NCI-H2029 (cell line): ENCODE data around the gene ADCY1.
"Not testable (repeated sequence)": the region's sequence is repeated elsewhere in the genome, so short reads cannot be mapped to it uniquely, and the experiment has no call there.

ENCODE experiments used
- DNase-seq: peaks from one replicate; lab custom pipeline; 2025; lab: John Stamatoyannopoulos, UW

Gene ADCY1

DNA sequence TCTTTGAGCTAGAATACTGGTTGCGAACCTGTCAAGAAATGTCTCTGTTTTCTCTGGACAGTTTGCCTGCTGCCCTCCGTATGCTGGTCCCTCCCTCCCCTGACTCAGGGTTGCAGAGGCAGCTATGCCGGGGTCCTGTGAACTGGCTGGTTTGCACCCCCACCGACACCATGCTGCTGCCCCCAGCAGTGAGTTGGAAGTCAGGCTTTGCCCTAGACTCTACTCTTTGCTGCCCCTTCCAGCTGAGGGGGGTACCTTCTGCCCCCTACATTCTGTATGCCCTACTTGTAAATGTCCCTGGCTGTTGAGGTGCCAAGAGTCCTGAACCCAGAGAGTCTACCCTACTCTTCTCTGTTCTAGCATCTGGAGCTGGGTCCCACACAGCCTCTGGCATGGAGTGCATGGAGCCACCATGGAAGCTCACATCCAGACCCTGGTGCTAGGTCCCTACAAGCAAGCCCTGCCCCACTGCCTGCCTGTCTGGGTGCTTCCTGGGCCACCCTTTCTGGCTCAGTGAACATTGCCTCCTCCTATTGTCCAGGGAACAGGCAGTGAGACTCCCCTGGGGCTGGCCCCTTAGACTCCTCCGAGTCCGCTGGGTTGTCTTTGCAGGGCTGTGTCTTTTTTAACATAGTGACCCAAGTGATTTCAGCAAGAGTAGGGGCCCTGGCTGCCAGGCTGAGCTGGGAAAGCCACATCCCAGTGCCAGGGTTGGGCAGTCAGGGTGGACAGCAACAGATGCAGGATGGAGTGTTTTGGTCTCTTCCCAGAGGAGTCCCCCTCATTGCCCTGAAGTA is 138.9 kb downstream of the ADCY1 start:
- no peak for DNase-seq

DNA sequence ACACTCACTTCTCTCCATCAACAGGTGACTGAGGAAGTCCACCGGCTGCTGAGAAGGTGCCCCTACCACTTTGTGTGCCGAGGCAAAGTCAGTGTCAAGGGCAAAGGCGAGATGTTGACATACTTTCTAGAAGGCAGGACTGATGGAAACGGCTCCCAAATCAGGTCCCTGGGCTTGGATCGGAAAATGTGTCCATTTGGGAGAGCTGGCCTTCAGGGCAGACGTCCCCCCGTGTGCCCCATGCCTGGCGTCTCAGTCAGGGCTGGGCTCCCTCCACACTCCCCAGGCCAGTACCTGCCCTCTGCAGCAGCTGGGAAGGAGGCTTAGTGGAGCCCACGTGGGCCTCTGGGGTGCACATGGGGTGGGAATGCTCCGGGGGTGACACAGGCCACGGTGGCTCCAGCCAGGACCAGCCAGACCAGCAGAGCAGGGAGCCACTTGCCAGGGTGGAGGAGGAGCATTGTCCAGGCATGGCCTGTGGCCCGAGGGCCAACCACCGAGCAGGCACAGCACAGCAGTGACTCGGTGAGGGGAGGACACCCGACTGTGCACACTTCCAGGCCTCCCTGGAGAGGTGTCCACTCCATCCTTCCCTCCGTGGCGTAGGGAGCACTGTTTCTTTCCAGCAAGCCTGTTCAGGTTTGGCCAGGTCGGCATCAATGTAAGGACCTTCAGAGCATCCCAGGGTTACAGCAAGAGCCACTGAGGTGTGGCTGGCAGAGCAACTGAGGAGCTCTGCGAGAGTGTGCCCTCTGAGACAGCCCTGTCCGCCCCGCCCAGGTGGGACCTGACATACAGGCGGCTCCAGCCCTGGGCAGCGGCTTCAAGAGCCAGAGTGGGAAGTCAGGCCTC is 139.7 kb downstream of the ADCY1 start:
- no peak for DNase-seq

DNA sequence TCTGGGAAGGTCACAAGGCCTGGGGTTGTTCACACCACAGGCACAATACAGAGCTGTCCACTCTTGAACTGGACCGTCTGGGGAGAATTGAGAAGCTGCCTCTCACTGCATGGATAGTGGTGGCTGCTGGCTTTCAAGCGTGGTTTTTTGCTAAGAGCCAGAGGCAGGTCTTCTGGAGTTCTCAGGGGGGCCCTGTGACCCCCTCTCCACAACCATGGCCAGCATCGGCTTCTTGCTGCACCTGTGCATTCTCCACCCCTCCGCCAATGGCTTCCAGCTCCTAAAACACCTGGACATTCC is 140.3 kb downstream of the ADCY1 start:
- DNase-seq: no peak

DNA sequence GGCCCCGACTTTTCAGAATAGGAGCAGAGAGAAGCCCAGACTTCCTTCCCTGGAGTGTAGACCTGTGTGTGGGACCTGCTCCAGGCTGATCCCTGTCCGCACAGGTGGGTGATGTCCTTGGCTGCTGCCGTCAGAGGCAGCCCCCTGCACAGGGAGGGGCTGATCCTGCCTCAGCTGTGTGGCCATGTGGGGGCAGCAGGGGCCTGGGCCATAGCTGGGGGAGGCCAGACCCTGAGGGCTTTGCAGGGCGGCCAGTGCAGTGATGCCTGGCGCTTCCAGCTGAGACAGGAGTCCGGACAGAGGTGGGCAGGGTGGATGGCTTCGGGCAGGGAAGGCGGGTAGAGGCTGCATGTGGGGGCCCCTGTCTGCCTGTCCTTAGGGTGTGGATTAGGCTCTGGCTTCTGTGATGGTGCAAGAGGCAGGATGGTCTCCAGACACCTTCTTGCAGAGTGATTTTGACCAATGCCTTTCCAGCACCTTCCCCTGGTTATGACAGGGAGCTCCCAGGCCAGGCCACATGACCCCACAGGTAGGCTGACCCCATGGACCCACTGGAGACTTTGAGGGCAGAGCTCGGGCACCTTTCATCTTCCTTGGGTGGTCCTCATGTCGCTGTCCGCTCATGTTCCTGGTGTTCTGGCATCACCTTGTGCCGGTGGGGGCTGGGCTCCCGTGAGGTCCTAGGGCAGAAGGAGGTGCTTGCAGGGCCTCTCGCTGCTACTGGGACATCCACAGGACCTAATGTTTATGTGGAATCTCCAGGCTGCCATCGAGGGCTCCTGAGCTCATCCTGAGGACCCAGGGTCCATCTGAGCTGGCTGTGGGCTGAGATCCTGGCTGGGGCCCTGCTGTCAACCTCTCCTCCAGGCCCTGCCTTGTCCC is 141.5 kb downstream of the ADCY1 start:
- DNase-seq: no peak

DNA sequence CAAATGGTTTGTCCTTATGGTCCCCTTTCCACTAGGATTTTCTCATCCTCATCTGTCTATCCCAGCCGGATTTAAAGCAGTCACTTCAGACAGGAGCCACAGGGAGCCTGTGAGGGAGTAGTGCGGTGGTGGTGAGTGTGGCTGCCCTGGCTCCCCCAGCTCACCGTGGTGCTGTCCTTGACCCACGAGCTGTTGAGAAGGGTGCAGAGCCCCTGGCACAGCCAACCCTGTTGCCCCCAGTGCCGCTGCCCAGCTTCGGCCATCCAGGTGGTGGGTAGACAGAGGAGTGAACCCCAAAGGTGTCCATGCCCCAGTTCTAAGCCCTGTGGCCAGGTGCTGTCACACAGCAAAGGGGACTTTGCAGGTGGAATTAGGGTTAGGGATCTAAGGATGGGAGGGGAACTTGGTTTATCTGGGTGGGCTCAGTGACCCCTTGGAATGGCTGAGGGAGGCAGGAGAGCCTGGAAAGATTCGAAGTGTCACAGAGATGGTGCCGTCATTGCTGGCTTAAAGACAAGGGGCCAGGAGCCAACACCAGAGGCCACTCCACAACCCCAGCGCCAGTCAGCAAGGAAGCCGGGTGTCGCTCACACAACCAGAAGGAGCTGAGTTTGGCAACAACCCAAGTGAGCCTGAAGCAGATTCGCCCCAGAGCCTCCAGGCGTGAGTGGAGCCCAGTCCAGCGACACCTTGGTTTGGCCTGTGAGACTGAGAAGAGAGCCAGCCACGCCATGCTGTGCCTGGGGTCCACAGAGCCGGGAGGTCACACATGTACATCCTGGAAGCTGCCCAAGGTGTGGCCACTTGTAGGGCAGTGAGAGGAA is 142.4 kb downstream of the ADCY1 start:
- DNase-seq: peak; percentile 83

DNA sequence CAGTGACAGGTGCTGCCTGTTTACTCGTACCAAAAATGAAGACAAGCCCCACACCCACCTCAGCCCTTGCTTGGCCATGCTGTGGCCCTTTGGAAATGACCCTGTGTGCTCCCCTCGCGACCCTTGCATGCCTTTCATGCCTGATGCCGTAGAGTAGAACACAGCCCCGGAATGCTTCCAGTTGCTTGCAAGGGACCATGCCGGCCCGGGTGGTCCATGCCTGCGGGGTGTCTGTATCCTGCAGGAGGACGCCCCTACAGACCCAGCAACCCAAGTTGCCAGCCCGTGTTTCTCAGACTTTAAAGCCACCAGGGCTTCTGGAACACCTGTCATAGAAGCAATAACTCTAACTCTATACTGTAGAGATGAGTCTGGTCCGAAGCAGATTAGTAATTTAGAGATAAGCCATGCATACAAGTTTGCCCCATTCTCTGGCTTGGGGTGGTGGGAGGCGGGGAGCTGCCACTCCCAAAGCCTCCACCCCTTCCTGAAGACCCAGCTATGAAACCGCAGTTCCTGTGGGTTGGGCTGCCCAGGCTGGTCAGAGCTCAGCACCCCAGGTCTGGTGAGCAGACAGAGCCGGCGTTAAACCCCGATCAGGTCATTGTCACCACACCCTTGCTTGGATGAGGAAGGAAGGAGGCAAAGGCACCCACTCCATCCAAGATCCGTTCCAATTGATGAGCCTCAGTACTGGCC is 143.5 kb downstream of the ADCY1 start:
- no peak for DNase-seq

DNA sequence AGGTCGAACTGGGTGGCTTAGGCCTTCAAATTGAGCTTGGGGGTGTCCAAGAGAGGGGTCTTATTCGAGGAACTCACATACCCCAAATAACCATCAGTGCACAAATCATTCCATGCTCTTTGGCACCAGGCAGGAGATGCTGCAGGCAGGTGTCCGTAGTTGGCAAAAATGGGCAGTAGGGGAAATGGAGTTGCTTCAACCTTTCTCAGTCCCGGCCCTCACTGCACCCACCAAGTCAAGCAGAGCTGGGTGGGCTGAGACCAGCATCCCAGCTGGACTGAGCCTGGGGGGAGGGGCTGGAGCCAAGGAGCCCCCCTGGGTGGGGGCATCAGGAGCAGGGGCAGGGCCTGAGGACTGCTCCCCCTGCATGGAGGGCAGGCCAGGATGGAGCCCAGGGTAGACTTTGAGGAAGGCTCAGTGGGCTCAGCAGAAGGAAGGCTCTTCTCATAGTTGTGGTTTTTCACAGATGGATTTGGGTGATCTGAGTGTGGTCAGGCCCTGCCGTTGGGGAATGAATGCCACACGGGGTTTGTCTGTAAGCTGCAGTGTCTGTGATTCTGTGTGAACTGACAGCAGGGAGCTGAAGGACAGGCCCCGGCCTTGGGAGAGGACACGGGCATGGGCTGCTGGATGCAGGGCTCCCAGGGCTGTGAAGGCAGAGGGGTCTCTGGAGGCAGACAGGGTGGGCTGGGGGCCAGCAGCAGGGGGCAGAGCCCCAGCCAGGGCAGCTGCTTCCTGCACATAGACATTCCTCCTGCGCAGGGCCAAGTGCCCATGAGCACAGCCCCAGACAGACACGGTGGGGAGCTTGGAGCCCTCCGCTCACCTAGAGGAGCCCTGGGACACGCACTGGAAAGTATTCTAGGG is 144.5 kb downstream of the ADCY1 start:
- DNase-seq: no peak

DNA sequence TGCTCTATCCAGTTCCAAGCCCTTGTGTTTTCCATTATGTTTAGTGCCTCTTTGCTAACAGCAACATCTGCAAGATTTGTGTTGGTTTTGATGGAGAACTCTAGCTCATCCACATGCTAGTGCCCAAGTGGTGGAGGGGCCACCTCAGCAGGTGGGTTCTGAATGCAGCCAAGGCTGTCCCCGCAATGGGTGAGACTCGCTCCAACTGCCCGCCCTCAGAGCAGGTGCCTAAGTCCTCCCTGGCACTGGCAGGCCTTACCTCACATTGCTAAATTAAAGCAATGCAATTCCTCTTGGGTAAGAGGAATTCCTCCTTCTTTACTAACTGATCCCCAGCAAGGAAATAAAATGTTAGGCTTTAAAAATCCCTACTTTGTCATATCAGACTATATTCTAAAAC is 146.8 kb downstream of the ADCY1 start:
- no peak for DNase-seq

DNA sequence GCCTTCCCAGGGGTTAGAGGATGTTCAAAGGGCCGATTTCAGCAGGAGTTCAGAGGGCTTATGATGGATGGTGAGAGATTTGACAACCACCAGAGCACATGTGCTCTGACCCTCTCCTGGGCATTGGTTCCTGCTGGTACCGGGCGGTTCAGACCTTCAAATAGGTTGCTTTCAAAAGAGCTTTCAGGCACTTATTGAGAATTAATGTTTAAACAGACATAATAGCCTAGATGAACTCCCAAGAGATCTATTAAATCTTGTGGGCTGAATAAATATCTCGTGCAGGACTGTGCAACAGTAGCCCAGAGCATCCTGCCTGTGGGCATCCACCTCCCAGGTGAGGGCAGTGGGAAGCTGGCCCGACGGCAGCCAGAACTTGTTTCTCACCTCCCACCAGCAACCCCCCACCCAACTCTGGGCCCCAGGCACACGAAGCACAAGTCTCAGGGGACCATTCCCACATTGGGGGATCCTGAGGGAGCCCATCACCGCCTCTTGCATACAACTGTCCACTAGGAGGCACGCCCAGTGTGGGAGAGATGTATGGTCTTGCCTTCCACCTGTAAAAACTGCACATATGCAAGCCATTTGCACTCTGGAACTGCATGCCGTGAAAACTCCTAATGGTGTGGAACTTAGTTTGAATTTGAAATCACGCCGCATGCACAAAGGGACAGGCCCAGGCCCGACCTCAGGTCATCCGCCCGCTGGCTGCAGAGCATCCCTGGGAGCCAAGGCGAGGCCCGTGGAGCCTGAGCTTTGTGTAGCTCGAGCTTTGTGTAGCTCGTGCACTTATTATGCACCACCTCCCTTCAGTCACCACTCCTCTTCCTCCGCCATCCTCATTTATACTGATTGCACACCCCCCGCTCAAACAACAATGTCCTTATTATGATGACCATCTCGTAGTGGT is 147.8 kb downstream of the ADCY1 start:
- no peak for DNase-seq

DNA sequence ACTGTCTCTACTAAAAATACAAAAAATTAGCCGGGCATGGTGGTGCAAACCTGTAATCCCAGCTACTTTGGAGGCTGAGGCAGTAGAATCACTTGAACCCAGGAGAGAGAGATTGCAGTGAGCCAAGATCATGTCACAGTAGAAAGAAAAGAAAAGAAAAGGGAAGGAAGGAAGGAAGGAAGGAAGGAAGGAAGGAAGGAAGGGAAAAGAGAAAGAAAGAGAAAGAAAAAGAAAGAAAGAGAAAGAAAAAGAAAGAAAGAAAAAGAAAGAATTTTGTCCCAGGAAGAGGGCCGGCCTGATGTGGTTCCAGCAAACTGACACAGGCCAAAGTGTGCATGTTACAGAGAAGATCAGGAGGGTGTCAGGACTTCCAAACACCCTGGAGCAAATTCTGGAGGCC is 151.1 kb downstream of the ADCY1 start:
- DNase-seq: not testable (repeated sequence)

DNA sequence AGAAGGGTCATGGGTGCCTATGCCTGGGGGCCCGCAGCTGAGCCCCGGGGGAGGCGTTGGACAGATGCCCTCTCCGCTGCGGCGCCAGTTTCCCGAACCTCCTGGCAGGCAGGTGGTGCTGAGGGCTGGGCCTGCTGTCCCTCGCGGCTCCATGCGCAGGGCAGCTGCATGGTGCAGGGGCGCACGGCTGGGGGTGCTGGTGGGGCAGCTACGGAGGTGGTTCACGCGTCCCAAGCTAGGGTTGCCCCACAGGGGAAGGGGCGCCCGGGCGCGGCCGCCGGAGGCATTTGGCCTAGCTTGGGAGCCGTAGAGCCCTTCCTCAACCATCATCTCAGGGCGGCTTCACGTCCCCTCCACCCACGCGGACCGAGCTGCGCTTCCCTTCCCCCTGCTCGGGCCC is 152.7 kb downstream of the ADCY1 start:
- no peak for DNase-seq

DNA sequence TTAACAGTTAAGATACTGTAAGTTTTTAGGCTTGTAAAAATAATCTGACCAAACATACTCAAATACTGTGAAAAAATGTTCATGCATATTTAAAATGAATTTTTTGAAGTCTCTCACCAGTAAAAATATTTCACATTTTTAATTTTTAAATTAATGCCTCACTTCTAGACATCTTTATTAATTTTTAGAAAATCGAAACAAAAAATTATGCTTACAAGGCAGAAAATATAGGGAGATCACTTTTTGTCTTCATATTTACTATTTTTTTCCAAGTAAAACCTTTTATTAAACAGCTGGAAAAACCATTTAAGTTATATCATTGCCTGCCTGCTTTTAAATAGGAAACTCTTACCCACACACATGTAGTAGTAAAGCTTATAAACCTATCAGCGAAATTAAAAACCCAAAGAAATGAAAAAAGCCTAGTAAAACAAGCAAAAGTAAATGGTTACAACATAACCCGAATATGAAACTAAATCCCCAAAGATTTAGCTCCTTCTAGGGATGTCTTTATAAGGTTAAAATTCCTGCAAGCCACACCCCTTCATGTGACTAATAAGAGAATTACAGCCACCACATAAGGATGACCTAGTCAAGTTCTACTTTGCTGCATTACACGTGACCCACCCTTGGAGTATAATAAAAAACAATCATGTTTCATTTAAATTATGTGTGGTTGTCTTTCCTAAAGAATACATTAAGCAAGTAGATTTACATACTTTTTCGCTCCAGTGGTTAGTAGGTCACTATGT is 157.7 kb downstream of the ADCY1 start:
- not testable (repeated sequence) for DNase-seq

DNA sequence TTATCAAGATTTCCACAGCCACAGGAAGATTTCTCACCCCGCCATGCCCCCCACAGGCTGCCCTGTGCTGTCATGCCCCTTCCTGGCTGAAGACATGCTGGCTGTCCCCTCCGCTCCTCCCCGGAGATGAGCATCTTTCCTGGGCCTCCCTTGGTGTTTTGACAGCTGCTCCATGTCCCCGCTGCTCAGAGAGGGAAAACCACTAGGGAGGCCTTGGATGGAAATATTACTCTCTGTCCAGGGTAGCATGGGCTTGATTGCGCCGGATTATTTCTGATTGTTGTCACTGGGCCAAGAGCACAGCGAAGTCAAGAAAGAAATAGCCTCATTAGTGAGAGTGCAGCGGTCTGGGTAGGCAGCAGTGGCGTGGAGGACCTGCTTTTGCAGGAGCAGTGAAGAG is 164.8 kb downstream of the ADCY1 start:
- DNase-seq: not testable (repeated sequence)

DNA sequence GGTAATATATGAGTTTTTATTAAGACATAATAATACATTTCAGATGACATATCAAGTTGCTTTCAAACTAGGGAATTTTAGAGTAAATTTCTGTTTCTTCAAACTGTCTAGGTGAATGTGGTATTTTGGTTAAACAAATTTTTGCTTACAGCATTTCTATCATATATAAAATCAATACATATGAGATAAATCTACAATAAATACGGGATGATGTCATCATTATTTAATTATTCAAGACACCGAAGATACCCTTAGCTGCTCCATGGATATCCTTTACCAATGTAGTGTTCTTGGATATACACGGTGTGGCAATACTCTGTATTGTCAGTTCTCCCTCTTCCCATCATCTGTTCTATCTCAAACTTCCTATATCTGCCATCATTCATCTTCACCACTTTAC is 166.4 kb downstream of the ADCY1 start:
- not testable (repeated sequence) for DNase-seq

DNA sequence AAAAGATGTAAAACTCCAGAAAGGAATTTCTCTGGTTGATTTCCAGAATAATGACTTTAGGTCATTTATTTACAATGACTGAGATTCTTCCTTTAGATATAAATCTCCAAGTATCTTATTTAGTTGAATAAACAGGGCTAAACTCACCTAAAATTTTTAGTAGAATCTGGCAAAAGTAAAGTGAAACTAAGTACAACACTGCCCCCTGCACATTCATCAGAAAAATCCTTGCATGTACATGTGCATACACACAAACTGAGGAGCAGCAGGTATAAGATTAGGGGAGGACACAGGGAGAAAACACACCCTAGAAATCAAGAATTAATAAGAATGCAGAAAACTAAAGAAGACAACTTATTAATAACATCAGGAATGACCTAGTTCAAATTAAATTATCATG is 174.8 kb downstream of the ADCY1 start:
- not testable (repeated sequence) for DNase-seq

DNA sequence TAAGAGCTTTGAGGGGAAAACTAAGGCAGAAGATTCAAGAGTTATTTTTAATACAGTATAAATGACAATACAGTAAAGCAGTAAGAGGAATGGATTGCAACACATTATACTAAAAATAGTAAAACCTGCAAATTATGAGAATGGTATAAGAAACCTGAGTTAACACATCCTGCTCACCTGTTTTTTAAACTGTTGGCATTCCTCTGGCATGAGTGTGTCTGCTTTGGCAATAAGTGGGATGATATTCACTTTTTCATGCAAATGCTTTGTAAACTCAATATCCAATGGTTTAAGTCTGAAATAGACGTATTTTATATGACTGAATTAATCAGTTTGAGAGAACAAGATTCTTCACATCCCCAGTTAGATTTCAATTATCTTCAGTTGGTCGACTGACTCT is 177.2 kb downstream of the ADCY1 start:
- not testable (repeated sequence) for DNase-seq

DNA sequence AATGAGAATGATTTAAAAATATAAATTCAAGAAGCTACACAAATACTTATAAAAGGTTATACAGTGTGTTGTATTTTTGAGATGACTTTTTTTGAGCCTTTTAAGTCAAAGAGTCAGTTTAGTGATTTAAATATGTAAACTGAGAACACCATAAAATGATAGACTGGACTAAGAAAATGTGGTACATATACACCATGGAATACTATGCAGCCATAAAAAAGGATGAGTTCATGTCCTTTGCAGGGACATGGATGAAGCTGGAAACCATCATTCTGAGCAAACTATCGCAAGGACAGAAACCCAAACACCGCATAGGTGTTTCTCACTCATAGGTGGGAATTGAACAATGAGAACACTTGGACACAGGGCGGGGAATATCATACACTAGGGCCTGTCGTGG is 182.2 kb downstream of the ADCY1 start:
- DNase-seq: not testable (repeated sequence)

DNA sequence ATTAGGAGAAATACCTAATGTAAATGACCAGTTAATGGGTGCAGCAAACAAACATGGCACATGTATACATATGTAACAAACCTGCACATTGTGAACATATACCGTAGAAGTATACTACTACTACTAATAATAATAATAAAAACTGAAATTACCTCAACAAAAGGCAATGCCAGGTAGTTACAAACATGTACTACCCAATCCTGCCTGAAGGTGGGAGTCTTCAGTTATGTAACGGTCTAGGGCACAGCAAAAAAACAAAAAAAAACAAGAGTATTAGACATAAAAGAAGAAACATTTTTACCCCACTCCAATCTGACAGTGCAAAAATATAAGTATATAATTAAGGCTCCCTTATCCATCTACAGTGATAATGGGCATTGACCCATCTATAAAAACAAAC is 182.6 kb downstream of the ADCY1 start:
- DNase-seq: not testable (repeated sequence)
